Smooth muscle cell (in vitro differentiated cells): ENCODE results near the gene UBASH3B. TPM values are rescaled to one million over a fixed set of nuclear protein-coding genes. Genes with fewer than 3 reads are reported as not detected.

ENCODE experiments used
- DNase-seq: peaks from one replicate; lab custom pipeline; 2025; ENCODE audit not compliant: unreplicated experiment; lab: John Stamatoyannopoulos, UW
- H2AFZ ChIP-seq: fragments of 200-600 bp; sonication (generic); 2 replicates; pipeline ENCODE4 v1.6.0; 2016; ENCODE audit warnings: antibody characterized with exemption, low read depth, mild to moderate bottlenecking
- H3F3A ChIP-seq: fragments of 200-600 bp; sonication (generic); 2 replicates; pipeline ENCODE4 v1.6.0; 2017; ENCODE audit warnings: antibody characterized with exemption, low read depth
- H3K27ac ChIP-seq: fragments of 200-600 bp; sonication (generic); 2 replicates; pipeline ENCODE4 v1.5.1; 2016; ENCODE audit warnings: low read depth, mild to moderate bottlenecking
- H3K27me3 ChIP-seq: fragments of 200-600 bp; sonication (generic); 2 replicates; pipeline ENCODE4 v1.6.1; 2016; ENCODE audit warnings: low read depth, mild to moderate bottlenecking
- H3K36me3 ChIP-seq: fragments of 200-600 bp; sonication (generic); 2 replicates; pipeline ENCODE4 v1.5.1; 2016; ENCODE audit warnings: low read depth
- H3K4me1 ChIP-seq: fragments of 200-600 bp; sonication (generic); 2 replicates; pipeline ENCODE4 v1.5.1; 2016; ENCODE audit warnings: low read depth
- H3K4me2 ChIP-seq: fragments of 200-600 bp; sonication (generic); 2 replicates; pipeline ENCODE4 v1.6.0; 2016; ENCODE audit warnings: mild to moderate bottlenecking
- H3K4me3 ChIP-seq: fragments of 200-600 bp; sonication (generic); 2 replicates; pipeline ENCODE4 v1.5.1; 2016; ENCODE audit warnings: mild to moderate bottlenecking
- H3K79me2 ChIP-seq: fragments of 200-600 bp; sonication (generic); 2 replicates; pipeline ENCODE4 v1.6.0; 2016; ENCODE audit warnings: low read depth, mild to moderate bottlenecking
- H3K9ac ChIP-seq: fragments of 200-600 bp; sonication (generic); 2 replicates; pipeline ENCODE4 v1.6.0; 2016; ENCODE audit warnings: low read depth
- H3K9me3 ChIP-seq: fragments of 200-600 bp; sonication (generic); replicated peaks from 2 replicates; pipeline ENCODE4 v1.5.1; 2016; ENCODE audit warnings: low read depth
- H4K20me1 ChIP-seq: fragments of 200-600 bp; sonication (generic); 2 replicates; pipeline ENCODE4 v1.6.0; 2016; ENCODE audit warnings: low read depth
- CTCF ChIP-seq: fragments of 200-600 bp; sonication (generic); IDR thresholded peaks from 2 replicates; pipeline ENCODE4 v1.5.1; 2017; ENCODE audit warnings: borderline replicate concordance, mild to moderate bottlenecking, antibody characterized with exemption; ENCODE audit not compliant: insufficient read depth, poor library complexity, severe bottlenecking
- WGBS: methylation state at CpG from one replicate; pipeline ENCODE4 v1.1.7; 2016; ENCODE audit warnings: low lambda C conversion rate; 5-methylcytosine and 5-hydroxymethylcytosine counted together
- polyA plus RNA-seq: library from polyadenylated mRNA; unstranded; fragments of >200 nt; fragmentation: Nextera tagmentation; extraction: Ambion mirVana; gene quantifications from 2 replicates; pipeline ENCODE4 v1.2.1, GENCODE V29; 2016
- total RNA-seq: library from RNA; depleted of rRNA; stranded (reverse); fragments of >200 nt; gene quantifications from 2 replicates; pipeline ENCODE4 v1.2.3, GENCODE V29; 2014

Gene UBASH3B
- total and polyA plus RNA-seq, 2 experiments from 2014 or later: 15.8 to 30.5 TPM

GRCh38 chr11:122707111-122707510 lies 51.6 kb downstream of the UBASH3B start:
- DNase-seq: no peak
- H3F3A ChIP-seq: no peaks in the 10 kb centered on the region
- peak overlapping the region; percentile 47 for H3K4me2 ChIP-seq
- H4K20me1 ChIP-seq: no peaks in the 10 kb centered on the region
- H2AFZ ChIP-seq: no peak overlapping the region
- WGBS: 89% methylated on average over 4 of the region's 4 CpGs
- no peak overlapping the region for H3K4me3 ChIP-seq
- no peaks in the 10 kb centered on the region for H3K27me3 ChIP-seq
- H3K36me3 ChIP-seq: no peaks in the 10 kb centered on the region
- no peak for TF ChIP-seq CTCF
- H3K9me3 ChIP-seq: no peaks in the 10 kb centered on the region
- peaks cover 10% of the 10 kb centered on the region for H3K4me1 ChIP-seq
- H3K9ac ChIP-seq: peak overlapping the region; percentile 42
- H3K27ac ChIP-seq: peak overlapping the region; percentile 87
- peaks cover 24% of the 10 kb centered on the region for H3K79me2 ChIP-seq

DNA sequence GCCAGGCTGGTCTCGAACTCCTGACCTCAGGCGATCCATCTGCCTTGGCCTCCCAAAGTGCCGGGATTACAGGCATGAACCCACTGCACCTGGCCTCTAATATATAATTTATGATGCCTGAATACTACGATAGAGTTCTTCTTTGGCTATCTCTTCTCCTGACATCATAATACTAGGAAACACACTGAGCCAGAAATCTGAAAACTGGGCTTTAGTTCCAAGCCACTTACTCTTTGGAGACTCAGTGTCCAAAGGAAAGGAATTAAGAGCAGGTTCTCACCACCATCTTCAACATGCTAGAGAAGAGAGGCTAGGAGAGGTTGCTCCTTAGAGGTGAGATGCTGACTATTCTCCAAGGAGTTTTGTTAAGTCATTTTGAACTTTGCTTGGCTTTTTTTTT lies 52.4 kb downstream of the UBASH3B start:
- H3K27me3 ChIP-seq: no peaks in the 10 kb centered on the region
- DNase-seq: no peak
- WGBS: 74% methylated on average over 4 of the region's 4 CpGs
- H3K79me2 ChIP-seq: peaks cover 25% of the 10 kb centered on the region
- H3K4me1 ChIP-seq: peaks cover 10% of the 10 kb centered on the region
- no peaks in the 10 kb centered on the region for H3F3A ChIP-seq
- H3K9me3 ChIP-seq: no peaks in the 10 kb centered on the region
- H4K20me1 ChIP-seq: no peaks in the 10 kb centered on the region
- no peak for TF ChIP-seq CTCF
- no peak overlapping the region for H2AFZ ChIP-seq
- H3K36me3 ChIP-seq: no peaks in the 10 kb centered on the region
- H3K9ac ChIP-seq: no peak overlapping the region
- no peak overlapping the region for H3K4me3 ChIP-seq
- no peak overlapping the region for H3K4me2 ChIP-seq
- peak overlapping the region; percentile 87 for H3K27ac ChIP-seq

DNA sequence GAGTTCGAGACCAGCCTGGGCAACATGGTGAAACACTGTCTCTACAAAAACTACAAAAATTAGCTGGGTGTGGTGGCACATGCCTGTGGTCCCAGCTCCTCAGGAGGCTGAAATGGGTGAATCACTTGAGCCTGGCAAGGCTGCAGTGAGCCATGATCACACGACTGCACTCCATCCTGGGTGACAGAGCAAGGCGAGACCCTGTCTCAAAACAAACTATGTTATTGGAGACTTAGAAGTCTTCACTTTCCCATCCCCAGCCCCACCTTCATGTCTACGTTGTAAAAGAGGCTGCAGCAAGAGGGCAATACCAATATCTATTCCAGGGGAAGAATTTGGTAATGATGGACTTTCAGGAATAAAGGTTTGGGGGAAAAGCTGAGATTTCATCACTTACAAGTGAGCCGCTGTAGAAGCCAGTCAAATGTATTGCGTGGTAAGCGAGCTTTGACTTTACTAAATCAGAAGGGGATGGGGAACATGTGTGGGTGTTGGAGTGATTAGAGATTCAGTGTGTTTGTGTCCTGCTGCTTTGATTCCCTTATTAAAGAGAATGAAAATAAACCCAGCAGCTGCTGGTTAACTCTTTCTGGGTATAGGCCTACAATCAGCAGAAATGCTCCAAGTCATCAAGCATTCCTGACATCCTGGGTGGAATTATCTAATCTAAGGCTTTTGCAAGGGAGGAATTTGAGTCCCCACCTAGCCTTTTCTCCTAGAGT lies 53.7 kb downstream of the UBASH3B start:
- no peak for DNase-seq
- Histone ChIP-seq H3K4me3 (no peak overlapping the region), H3K4me1 (peaks cover 10% of the 10 kb centered on the region), H3K27ac (peak overlapping the region; percentile 92), H3K79me2 (peaks cover 21% of the 10 kb centered on the region), H3F3A (no peaks in the 10 kb centered on the region), H3K9me3 (no peaks in the 10 kb centered on the region), H3K4me2 (peak overlapping the region; percentile 57), H2AFZ (no peak overlapping the region), H3K9ac (peak overlapping the region; percentile 71), H3K36me3 (no peaks in the 10 kb centered on the region), H3K27me3 (no peaks in the 10 kb centered on the region), H4K20me1 (no peaks in the 10 kb centered on the region)
- 34% methylated on average over 7 of the region's 7 CpGs for WGBS
- no peak for TF ChIP-seq CTCF

GRCh38 chr11:122711362-122711761 lies 55.8 kb downstream of the UBASH3B start:
- Histone ChIP-seq H3K9me3 (no peaks in the 10 kb centered on the region), H3K9ac (no peak overlapping the region), H4K20me1 (no peaks in the 10 kb centered on the region), H3K27me3 (no peaks in the 10 kb centered on the region), H3K4me3 (no peak overlapping the region), H3K79me2 (peaks cover 30% of the 10 kb centered on the region), H3F3A (peaks cover 5% of the 10 kb centered on the region), H3K36me3 (no peaks in the 10 kb centered on the region), H3K4me2 (no peak overlapping the region), H3K27ac (no peak overlapping the region), H3K4me1 (peaks cover 13% of the 10 kb centered on the region), H2AFZ (no peak overlapping the region)
- DNase-seq: no peak
- 91% methylated on average over 9 of the region's 9 CpGs for WGBS
- TF ChIP-seq CTCF: no peak
